A673 (cell line): Measurements from ENCODE around the gene HMGA1. TPM values are rescaled to one million over a fixed set of nuclear protein-coding genes. Genes with fewer than 3 reads are reported as not detected.

Experiments
- BruUV-seq: library from RNA; stranded (reverse); fragments of 400-500 nt; replicated peaks from 2 replicates; lab custom pipeline; 2021; lab: Mats Ljungman, UMichigan
- CTCF ChIA-PET: fragments of 300-600 bp; sonication (Branson Sonifier 250); formaldehyde crosslinking; loops from one replicate; lab custom pipeline; 2022; ENCODE audit warnings: antibody characterized with exemption; lab: Charles Lee
- POLR2A ChIA-PET: fragments of 300-600 bp; sonication (Branson Sonifier 250); formaldehyde crosslinking; loops from one replicate; lab custom pipeline; 2022; ENCODE audit warnings: antibody characterized with exemption; ENCODE audit not compliant: low non-redundant PET; lab: Charles Lee
- DNase-seq: peaks from one replicate; pipeline ENCODE4 v3.0.0-alpha.2; 2015; ENCODE audit warnings: low spot score
- H3K27ac ChIP-seq: fragments of 200-600 bp; sonication (generic); 2 replicates; pipeline ENCODE4 v1.5.1; 2016; ENCODE audit warnings: mixed run types, low read depth, mild to moderate bottlenecking, mixed read lengths, antibody characterized with exemption, low read length; ENCODE audit not compliant: poor library complexity, severe bottlenecking
- H3K27me3 ChIP-seq: fragments of 200-600 bp; sonication (generic); replicated peaks from 2 replicates; pipeline ENCODE4 v1.6.1; 2017; ENCODE audit warnings: mixed run types, low read depth, mild to moderate bottlenecking, mixed read lengths, antibody characterized with exemption, low read length; ENCODE audit not compliant: insufficient read depth, poor library complexity
- H3K36me3 ChIP-seq: fragments of 200-600 bp; sonication (generic); 2 replicates; pipeline ENCODE4 v1.6.1; 2016; ENCODE audit warnings: mixed run types, mild to moderate bottlenecking, mixed read lengths, antibody characterized with exemption, low read length; ENCODE audit not compliant: insufficient read depth, poor library complexity, severe bottlenecking
- H3K4me1 ChIP-seq: fragments of 200-600 bp; sonication (generic); 2 replicates; pipeline ENCODE4 v1.6.1; 2017; ENCODE audit warnings: mixed run types, mild to moderate bottlenecking, mixed read lengths, antibody characterized with exemption, low read length; ENCODE audit not compliant: insufficient read depth, poor library complexity, severe bottlenecking
- H3K4me3 ChIP-seq: fragments of 200-600 bp; sonication (generic); 2 replicates; pipeline ENCODE4 v1.5.1; 2016; ENCODE audit warnings: low read depth, mixed run types, mild to moderate bottlenecking, mixed read lengths, low read length; ENCODE audit not compliant: poor library complexity, severe bottlenecking
- H3K9me3 ChIP-seq: fragments of 200-600 bp; sonication (generic); 2 replicates; pipeline ENCODE4 v1.6.1; 2016; ENCODE audit warnings: mixed run types, low read depth, mild to moderate bottlenecking, mixed read lengths, antibody characterized with exemption, low read length; ENCODE audit not compliant: poor library complexity, severe bottlenecking
- EZH2 ChIP-seq: fragments of 200-600 bp; sonication (generic); IDR thresholded peaks from 2 replicates; pipeline ENCODE4 v1.6.1; 2017; ENCODE audit warnings: borderline replicate concordance, low read depth, mild to moderate bottlenecking, mixed read lengths, antibody characterized with exemption, low read length; ENCODE audit not compliant: poor library complexity, severe bottlenecking
- intact Hi-C: fragments of 100-400 bp; cut with micrococcal nuclease; formaldehyde crosslinking; loops from one replicate; pipeline ENCODE4 v1.10.0; 2022; ENCODE audit not compliant: unreplicated experiment
- total RNA-seq: library from RNA; stranded (reverse); gene quantifications from 2 replicates; pipeline ENCODE4 v1.2.3, GENCODE V29; 2021
- TF ChIP-seq, protein P1 (sequence below): fragments of 300-800, 200-600 bp; sonication (generic); conservative IDR thresholded peaks from 2 replicates; pipeline ENCODE4 v1.5.1; 2017; ENCODE audit warnings: low read depth, mild to moderate bottlenecking, antibody characterized with exemption, low read length, moderate library complexity, mixed read lengths

The HMGA1 gene
- total RNA-seq, 1 experiment from 2014 or later = 248 TPM

DNA sequence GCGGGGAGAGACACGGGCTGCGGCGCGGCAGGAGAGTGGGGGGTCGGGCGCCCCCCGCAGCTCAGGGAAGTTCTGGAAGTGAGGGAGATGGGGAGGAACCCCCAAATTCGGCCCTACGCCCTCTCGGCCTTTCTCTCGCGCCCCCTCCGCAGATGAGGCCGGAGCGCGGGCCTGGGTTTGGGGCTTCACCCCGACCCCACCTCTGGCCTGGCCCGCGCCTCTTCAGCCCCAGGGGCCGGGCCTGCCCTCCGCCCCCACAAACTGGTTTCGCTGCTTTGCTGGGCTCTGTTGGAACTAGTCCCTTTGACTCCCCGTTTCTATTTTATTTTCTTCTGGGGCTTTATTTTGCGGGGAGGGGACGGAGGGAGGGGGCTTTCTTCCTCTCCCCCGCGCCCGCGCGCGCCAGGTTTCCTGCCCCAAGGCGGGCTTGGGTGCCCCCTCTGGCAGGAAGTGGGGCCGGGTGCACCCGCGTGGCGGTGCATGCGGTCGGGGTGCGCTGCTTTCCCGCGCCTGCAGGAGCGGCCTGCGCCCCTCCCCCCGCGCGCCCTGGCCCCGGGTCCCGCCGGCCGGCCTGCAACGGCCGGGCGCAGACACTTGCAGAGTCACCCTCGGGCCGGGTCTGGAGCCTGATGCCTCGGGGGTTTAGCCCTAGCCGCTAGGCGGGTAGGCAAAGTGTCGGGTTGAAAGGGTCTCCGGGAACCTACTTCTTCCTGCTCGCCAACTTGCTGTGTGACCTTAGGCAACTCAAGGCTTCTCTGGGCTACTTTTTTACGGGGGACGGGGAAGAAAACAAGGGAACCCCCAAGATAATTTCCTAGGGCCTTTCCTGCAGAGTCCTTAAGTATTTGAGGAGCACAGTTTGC is 1.3 kb downstream of the HMGA1 start:
- POLR2A ChIA-PET = no interaction called here
- Histone ChIP-seq H3K36me3 (peaks cover 10% of the 10 kb centered on the region), H3K27me3 (no peaks in the 10 kb centered on the region), H3K9me3 (no peaks in the 10 kb centered on the region), H3K4me1 (peaks cover 20% of the 10 kb centered on the region), H3K4me3 (peak overlapping the region; percentile 58), H3K27ac (peak overlapping the region; percentile 82)
- no TSS peak for BruUV-seq
- intact Hi-C loops = no loop called here
- CTCF ChIA-PET = no interaction called here
- peak; percentile 84 for DNase-seq
- TF ChIP-seq EZH2 = no peak
- TF ChIP-seq, protein P1, sequence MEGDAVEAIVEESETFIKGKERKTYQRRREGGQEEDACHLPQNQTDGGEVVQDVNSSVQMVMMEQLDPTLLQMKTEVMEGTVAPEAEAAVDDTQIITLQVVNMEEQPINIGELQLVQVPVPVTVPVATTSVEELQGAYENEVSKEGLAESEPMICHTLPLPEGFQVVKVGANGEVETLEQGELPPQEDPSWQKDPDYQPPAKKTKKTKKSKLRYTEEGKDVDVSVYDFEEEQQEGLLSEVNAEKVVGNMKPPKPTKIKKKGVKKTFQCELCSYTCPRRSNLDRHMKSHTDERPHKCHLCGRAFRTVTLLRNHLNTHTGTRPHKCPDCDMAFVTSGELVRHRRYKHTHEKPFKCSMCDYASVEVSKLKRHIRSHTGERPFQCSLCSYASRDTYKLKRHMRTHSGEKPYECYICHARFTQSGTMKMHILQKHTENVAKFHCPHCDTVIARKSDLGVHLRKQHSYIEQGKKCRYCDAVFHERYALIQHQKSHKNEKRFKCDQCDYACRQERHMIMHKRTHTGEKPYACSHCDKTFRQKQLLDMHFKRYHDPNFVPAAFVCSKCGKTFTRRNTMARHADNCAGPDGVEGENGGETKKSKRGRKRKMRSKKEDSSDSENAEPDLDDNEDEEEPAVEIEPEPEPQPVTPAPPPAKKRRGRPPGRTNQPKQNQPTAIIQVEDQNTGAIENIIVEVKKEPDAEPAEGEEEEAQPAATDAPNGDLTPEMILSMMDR = peak; percentile 42

DNA sequence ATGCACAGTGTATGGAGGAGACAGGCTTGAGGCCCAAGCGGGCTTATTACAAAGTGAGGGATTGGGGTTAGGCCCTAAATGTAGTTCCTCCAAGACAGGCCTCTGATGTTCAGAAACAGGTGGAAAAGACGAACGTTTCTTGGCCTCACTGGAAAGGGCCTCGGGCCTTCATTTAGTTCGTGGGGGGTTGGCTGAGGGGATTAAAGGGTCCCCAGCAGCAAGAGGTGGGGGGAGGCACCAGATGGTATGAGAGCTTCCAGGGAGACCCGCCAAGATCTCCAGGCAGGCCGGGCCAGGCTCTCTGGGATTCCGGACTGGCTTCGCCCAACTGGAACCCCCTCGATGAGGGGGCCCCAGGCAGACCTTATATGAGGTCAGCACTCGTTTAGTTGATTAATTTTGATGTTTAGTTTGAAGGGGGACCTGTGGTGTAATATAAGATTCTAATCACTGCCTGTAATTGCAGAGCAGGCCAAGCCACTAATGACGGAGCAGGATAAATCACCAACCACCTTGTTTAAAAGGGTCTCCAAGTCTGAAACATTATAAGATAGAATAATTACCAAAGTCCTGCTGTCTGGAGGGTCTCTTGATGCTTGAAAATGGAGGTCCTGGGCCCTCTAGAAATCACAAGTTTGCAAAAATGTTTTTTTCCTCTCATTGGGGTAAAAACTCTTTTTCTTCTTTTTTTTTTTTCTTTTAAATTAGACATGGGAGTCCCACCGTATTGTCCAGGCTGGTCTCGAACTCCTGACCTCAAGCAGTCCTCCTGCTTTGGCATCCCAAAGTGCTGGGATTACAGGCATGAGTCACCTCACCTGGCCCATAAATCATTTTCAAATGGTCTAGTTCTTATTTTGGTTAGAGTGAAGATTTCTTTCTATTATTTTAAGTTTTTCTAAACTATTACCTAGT is 2.2 kb downstream of the HMGA1 start:
- peak overlapping the region; percentile 58 for H3K4me3 ChIP-seq
- peaks cover 10% of the 10 kb centered on the region for H3K36me3 ChIP-seq
- intact Hi-C loops = no loop called here
- TF ChIP-seq EZH2 = no peak
- TF ChIP-seq, protein P1 = no peak
- no peaks in the 10 kb centered on the region for H3K9me3 ChIP-seq
- TSS peak; percentile 39 for BruUV-seq
- no peaks in the 10 kb centered on the region for H3K27me3 ChIP-seq
- peaks cover 21% of the 10 kb centered on the region for H3K4me1 ChIP-seq
- POLR2A ChIA-PET = no interaction called here
- no peak for DNase-seq
- CTCF ChIA-PET = no interaction called here
- peak overlapping the region; percentile 82 for H3K27ac ChIP-seq

- no TSS peak for BruUV-seq
- no peak for DNase-seq
- intact Hi-C loops = no loop called here
- Histone ChIP-seq H3K36me3 (peaks cover 13% of the 10 kb centered on the region), H3K4me1 (peaks cover 28% of the 10 kb centered on the region), H3K4me3 (no peak overlapping the region), H3K9me3 (no peaks in the 10 kb centered on the region), H3K27ac (no peak overlapping the region), H3K27me3 (no peaks in the 10 kb centered on the region)
- no peak for TF ChIP-seq EZH2
- TF ChIP-seq, protein P1 = no peak
- POLR2A ChIA-PET = no interaction called here
- CTCF ChIA-PET = no interaction called here
Observed at GRCh38 chr6:34239500-34239825, 2.8 kb downstream of the HMGA1 start.
